Type B pancreatic cell (in vitro differentiated cells): ENCODE measurements around the gene MVB12B. TPM values are rescaled to one million over a fixed set of nuclear protein-coding genes. Genes with fewer than 3 reads are reported as not detected.

ENCODE experiments used
- DNase-seq: peaks from one replicate; pipeline ENCODE4 v3.0.0; 2021; ENCODE audit warnings: mixed read lengths; ENCODE audit not compliant: unreplicated experiment; ENCODE audit errors: extremely low spot score
- H3K27ac Mint-ChIP-seq: 2 replicates; pipeline ENCODE4 v1.8.0; 2021; ENCODE audit warnings: mild to moderate bottlenecking, mixed read lengths
- H3K27me3 Mint-ChIP-seq: 2 replicates; pipeline ENCODE4 v1.8.0; 2021; ENCODE audit warnings: mixed read lengths
- H3K36me3 Mint-ChIP-seq: 2 replicates; pipeline ENCODE4 v1.8.0; 2021; ENCODE audit warnings: mixed read lengths
- H3K4me1 Mint-ChIP-seq: one replicate; pipeline ENCODE4 v1.8.0; 2021; ENCODE audit warnings: mixed read lengths; ENCODE audit not compliant: unreplicated experiment
- H3K4me3 Mint-ChIP-seq: 2 replicates; pipeline ENCODE4 v1.8.0; 2021; ENCODE audit warnings: mild to moderate bottlenecking, mixed read lengths
- H3K9me3 Mint-ChIP-seq: 2 replicates; pipeline ENCODE4 v1.8.0; 2021; ENCODE audit warnings: mixed read lengths
- CTCF ChIP-seq: fragments of 200-600 bp; sonication (generic); conservative IDR thresholded peaks from 2 replicates; pipeline ENCODE4 v1.5.0; 2021; ENCODE audit warnings: antibody characterized with exemption, mild to moderate bottlenecking
- total RNA-seq: library from RNA; stranded (reverse); gene quantifications from 2 replicates; pipeline ENCODE4 v1.2.1, GENCODE V29; 2021; ENCODE audit warnings: low replicate concordance

The MVB12B gene
- total RNA-seq, 1 donor from 2014 or later, result 26.1 TPM

- Mint-ChIP-seq H3K9me3 (no peaks in the 10 kb centered on the region), H3K36me3 (peaks cover 9% of the 10 kb centered on the region), H3K27ac (no peak overlapping the region), H3K4me3 (no peak overlapping the region), H3K27me3 (peaks cover under 1% of the 10 kb centered on the region), H3K4me1 (peaks cover 31% of the 10 kb centered on the region)
- DNase-seq, result no peak
- TF ChIP-seq CTCF, result no peak
Observed at GRCh38 chr9:126468141-126468825, 141.7 kb downstream of the MVB12B start.

- Mint-ChIP-seq H3K36me3 (peaks cover 9% of the 10 kb centered on the region), H3K27me3 (peaks cover 3% of the 10 kb centered on the region), H3K4me3 (no peak overlapping the region), H3K27ac (no peak overlapping the region), H3K4me1 (peaks cover 31% of the 10 kb centered on the region), H3K9me3 (no peaks in the 10 kb centered on the region)
- no peak for DNase-seq
- TF ChIP-seq CTCF, result no peak
Observed at GRCh38 chr9:126470241-126470993, 143.8 kb downstream of the MVB12B start.

GRCh38 chr9:126471084-126471624 lies 144.5 kb downstream of the MVB12B start:
- H3K27me3 Mint-ChIP-seq, result peaks cover 3% of the 10 kb centered on the region
- H3K4me3 Mint-ChIP-seq, result no peak overlapping the region
- H3K9me3 Mint-ChIP-seq, result no peaks in the 10 kb centered on the region
- no peak overlapping the region for H3K27ac Mint-ChIP-seq
- peaks cover 31% of the 10 kb centered on the region for H3K4me1 Mint-ChIP-seq
- DNase-seq, result no peak
- H3K36me3 Mint-ChIP-seq, result peaks cover 9% of the 10 kb centered on the region
- no peak for TF ChIP-seq CTCF

GRCh38 chr9:126472198-126472947 lies 145.7 kb downstream of the MVB12B start:
- Mint-ChIP-seq H3K36me3 (peaks cover 9% of the 10 kb centered on the region), H3K27ac (no peak overlapping the region), H3K4me3 (no peak overlapping the region), H3K9me3 (peaks cover 4% of the 10 kb centered on the region), H3K4me1 (peaks cover 31% of the 10 kb centered on the region), H3K27me3 (peaks cover 3% of the 10 kb centered on the region)
- TF ChIP-seq CTCF, result no peak
- no peak for DNase-seq

DNA sequence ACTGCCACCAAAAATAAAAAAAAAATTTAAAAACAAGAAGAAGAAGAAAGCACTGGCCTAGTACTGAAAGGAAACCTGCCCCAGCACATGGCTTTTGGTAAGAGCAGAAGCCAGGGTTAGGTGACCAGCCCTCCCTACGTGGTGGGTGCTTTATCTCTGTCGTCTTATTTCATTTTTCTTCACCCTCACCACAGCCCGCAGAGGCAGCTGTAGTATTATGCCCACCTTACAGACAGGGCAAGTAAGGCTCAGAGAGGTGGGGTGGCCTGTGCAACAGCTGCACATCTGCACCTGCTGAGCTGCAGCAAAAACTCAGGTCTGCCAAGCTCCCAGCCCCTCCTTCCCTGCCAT lies 146.3 kb downstream of the MVB12B start:
- no peak overlapping the region for H3K27ac Mint-ChIP-seq
- H3K27me3 Mint-ChIP-seq, result peaks cover 3% of the 10 kb centered on the region
- TF ChIP-seq CTCF, result no peak
- H3K9me3 Mint-ChIP-seq, result peaks cover 4% of the 10 kb centered on the region
- peaks cover 8% of the 10 kb centered on the region for H3K36me3 Mint-ChIP-seq
- H3K4me3 Mint-ChIP-seq, result no peak overlapping the region
- peaks cover 30% of the 10 kb centered on the region for H3K4me1 Mint-ChIP-seq
- DNase-seq, result no peak
